NCI-H1436 (cell line): Measurements from ENCODE around the gene NDRG3.
"Not testable (repeated sequence)": the region's sequence is repeated elsewhere in the genome, so short reads cannot be mapped to it uniquely, and the experiment has no call there.

Experiments
- DNase-seq: peaks from one replicate; lab custom pipeline; 2025; lab: John Stamatoyannopoulos, UW

Gene NDRG3

DNA sequence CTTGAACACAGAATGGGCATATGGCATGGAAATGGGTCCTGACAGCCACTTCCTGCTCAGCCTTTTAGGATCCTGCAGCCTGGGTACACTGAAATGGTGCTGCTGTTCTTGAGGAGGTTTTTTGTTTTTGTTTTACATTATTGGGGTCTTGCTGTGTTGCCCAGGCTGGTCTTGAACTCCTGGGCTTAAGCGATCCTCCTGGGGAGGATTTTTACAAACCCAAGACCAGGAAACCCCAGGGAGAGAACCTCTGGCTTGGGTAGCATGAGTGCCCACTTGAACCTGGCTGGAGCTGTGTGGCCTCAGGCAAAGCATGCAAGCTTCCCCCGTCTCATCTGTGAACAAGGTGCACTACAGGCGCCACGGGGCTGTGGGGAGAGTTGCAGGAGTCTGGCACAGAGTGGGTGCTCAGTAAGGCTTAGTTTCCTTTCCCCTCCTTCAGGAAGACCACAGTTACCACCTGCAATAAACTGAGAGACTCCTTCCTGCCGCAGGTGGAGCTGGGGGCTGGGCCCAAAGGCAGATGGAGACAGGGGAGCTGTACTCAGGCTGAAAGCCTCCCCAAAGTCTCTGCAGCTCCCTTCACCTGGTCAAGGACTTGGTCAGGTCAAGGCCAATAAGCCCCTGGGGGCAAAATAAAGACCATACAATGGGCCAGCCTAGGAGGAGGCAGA is 101.7 kb downstream of the NDRG3 start:
- DNase-seq = no peak

GRCh38 chr20:36642136-36642535 is 103.8 kb downstream of the NDRG3 start:
- no peak for DNase-seq

- DNase-seq = no peak
Measured at GRCh38 chr20:36641506-36641843, 104.4 kb downstream of the NDRG3 start.

- DNase-seq = not testable (repeated sequence)
Measured at GRCh38 chr20:36638876-36639400, 107.0 kb downstream of the NDRG3 start.

DNA sequence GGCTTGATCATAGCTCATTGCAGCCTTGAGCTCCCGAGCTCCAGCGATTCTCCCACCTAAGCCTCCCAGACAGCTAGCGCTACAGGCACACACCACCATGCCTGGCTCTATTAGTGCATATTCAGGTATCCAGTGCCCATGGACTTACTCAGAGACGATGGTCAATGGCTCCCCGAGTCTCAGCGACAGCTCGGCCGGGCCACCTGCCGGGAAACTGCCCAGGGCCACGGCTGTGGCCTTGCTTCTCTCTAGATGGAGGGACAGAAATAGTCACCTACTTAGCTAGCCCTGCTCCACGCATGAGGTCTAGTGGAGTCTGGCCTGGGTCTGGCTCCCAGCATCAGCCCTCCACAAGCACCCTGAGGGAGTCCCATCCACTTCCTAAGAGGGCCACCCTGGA is 111.5 kb downstream of the NDRG3 start:
- DNase-seq = no peak

DNA sequence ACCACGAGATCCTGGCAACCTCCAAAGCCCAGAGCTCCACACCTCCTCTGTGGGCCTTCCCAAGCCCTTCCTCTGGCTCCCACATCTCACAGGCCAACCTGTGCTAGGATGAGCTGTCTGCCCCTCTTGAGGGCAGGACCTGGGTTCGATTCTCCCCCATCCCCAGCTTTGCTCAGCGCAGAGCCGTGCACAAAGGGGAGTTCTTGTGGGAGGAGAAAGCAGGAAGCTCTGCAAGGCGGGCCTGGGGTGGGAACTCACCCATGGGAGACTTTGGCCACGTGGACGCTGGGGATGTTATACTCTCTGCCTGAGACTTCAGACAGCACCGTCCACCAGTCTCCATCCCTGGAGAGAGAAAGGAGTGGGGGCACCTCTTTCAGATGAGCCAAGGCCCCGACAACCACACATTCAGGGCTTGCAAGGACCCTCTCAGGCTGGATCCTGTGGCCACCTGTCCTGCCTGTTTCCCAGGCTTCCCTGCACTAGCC is 112.6 kb downstream of the NDRG3 start:
- no peak for DNase-seq

DNA sequence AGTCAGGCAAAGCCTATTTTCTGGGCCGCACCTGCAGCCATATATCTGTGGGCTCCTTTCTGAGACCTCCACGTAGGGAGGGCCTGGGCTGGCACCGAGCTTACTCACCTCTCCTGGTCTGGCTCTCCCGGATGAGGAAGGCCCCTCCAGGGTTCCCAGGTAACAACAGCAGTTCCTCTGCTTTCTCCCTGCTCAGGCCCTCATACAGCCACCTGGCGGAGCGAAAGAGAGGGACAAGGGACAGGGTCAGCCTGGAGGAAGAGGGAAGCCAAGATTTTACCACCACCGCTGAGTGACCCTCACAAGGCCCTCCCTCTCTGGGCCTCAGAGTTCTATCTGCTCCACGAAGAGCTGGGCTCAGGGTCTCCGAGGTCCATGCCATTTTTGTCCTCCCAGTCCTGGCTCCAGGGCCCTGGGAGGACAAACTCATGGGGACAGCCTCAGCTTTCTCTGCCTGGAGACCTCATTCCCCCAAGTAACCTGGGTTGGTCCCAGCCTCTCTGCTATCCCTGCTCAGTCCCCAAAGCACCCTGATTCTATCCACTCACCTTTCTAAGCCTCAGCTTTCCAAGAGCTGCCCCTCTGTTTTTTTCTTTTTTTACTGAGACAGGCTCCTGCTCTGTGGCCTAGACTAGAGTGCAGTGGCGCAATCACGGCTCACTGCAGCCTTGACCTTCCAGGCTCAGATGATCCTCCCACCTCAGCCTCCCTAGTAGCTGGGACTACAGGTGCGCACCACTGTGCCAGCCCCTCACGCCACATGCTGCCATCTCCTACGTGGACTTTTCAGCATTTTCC is 113.2 kb downstream of the NDRG3 start:
- DNase-seq = no peak

DNA sequence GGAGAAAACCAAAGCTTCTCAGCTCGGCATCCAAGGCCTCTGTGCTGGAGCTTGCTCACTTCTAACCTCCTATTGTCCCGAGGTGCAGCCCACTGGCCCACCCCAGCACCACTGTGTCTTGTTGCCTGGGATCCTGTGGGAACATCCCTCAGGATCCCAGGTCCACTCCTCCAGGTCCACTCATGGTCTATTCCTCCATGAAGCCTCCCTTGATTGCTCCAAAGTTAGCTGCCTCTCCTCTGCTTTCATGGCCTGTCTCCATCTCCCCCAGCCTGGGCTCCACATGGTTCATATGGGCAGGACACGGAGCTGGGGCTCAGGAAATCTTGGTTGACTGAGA is 113.8 kb downstream of the NDRG3 start:
- DNase-seq = no peak

DNA sequence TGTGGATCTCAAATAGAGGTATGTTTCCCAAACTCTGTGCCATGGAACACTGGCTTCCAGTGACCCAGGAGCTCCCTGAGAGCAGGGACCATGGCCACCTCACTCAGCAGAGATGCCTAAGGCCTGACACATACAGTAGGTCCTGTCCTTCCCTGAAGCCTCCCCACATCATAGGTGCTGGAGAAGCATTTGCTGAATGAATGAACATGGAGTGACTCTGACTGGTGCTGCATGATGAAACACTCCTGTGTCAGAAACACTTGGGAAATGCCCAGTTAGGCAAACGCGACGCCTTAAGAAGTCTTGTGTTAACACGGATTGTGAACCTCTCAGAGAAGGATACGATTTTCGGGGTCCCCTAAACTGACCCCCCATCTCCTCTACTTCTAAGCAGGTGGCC is 114.2 kb downstream of the NDRG3 start:
- DNase-seq = no peak

GRCh38 chr20:36629719-36630681 is 115.9 kb downstream of the NDRG3 start:
- DNase-seq = no peak

DNA sequence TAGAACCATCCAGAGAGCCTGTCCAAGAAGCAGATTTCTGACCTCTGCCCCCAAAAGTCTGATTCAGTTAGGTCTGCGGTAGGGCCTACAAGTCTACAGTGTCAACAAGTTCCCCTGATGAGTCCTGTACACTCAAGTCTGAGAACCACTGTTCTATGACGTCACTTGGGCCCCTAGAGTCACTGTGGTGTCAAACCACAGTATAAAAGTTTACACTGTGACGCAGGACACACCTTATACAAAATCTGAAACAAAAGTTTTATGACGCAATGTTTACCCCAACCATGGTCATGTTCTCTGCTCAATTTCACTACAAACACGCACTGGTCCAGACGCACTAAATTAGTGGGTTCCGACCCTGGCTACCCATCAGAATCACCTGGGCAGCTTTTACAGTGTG is 117.8 kb downstream of the NDRG3 start:
- DNase-seq = no peak

DNA sequence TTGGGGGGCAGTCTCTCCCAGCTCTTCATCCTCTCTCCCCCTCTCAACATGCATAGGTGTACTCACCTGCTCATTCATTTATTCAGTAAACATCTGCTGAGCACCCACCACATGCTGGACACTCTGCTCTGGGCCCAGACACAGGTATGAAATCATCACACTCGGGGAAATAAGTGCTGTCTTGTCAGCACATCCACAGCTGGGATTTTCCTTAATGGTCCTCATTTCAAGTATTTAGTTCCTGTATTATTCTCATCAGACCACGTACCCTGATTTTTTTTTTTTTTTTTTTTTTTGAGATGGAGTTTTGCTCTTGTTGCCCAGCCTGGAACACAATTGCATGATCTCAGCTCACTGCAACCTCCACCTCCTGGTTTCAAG is 121.0 kb downstream of the NDRG3 start:
- DNase-seq = no peak

GRCh38 chr20:36624068-36624943 is 121.6 kb downstream of the NDRG3 start:
- DNase-seq = no peak

DNA sequence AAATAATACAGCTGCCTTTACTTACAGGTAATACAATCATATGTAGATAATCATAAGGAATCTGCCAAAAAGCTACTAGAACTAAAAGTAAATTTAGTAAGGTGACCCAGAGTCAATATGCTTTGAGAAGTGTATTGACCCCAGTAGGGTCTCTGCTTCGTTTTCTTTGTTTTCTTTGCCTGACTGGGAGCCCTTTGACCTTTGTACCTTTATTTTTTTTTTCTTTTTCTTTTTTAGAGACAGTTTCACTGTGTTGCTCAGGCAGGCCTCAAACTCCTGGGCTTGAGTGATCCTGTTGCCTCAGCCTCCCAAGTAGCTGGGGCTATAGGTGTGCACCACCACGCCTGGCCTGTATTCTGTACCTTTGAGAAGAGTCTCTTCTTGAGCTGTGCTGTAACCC is 122.4 kb downstream of the NDRG3 start:
- no peak for DNase-seq

- no peak for DNase-seq
Measured at GRCh38 chr20:36620917-36621316, 125.0 kb downstream of the NDRG3 start.

DNA sequence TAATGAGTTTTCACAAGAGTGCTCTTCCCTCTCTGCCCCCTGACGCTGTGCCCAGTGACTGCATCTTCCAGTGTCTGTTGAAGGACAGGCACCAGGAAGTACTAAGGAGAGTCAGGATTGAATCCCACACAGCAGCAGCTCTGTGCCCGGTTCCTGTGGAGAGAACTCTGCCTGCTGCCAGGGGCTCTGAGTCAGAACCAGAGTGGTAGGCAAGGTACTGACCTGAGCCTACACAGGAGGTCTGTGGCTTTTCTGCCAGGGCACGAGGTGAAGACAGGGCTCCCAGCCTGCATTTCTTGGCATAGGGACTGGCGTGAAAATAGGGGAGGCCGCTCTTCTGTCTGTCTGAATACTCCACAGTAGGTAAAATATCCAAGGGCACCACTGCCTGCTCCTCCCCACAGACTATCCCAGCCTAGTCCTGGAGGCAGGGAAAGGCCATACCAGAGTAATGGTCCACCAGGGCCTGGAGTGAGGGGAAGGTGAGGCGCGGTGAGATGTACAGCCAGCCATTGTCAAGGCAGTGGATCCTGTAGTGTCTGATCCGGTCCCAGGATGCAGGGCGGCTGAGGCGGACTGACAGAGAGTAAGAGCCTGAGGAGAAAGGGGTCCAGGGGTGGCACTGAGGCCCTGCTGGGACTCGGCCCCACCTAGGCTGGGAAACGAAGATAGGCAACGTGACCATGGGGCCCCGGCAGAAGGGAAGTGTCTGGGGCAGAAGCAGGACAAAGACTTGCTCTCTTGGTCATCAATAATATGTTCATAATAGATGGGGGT is 130.9 kb downstream of the NDRG3 start:
- no peak for DNase-seq

- no peak for DNase-seq
Measured at GRCh38 chr20:36613974-36614373, 131.9 kb downstream of the NDRG3 start.

DNA sequence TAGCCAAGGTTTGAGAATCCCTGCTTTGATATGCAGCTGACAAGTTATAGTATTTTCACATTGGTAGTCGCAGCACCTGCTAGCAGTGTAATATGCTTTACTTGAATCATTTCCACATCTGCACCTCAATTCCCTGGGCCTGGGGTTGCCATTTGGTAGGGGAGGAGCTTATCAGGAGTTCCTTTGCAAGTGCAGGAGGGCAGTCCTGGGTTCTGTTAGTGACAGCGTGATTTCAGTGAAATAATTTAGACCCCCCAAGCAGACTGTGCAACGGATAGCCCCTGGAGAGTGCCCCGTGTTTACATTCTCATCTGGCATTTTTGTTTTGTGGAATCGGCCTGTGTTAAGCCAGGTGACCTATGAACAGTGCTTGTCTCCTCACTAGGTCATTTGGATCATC is 134.3 kb downstream of the NDRG3 start:
- no peak for DNase-seq

DNA sequence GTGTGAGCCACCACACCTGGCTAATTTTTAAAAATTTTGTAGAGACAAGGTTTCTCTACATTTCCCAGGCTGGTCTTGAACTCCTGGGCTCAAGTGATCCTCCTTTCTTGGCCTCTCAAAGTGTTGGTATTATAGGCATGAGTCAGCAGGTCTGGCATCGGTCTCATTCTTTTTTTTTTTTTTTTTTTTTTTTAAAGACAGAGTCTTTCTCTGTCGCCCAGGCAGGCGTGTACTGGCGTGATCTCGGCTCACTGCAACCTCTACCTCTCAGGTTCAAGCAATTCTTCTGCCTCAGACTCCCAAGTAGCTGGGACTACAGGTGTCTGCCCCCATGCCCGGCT is 137.5 kb downstream of the NDRG3 start:
- not testable (repeated sequence) for DNase-seq

DNA sequence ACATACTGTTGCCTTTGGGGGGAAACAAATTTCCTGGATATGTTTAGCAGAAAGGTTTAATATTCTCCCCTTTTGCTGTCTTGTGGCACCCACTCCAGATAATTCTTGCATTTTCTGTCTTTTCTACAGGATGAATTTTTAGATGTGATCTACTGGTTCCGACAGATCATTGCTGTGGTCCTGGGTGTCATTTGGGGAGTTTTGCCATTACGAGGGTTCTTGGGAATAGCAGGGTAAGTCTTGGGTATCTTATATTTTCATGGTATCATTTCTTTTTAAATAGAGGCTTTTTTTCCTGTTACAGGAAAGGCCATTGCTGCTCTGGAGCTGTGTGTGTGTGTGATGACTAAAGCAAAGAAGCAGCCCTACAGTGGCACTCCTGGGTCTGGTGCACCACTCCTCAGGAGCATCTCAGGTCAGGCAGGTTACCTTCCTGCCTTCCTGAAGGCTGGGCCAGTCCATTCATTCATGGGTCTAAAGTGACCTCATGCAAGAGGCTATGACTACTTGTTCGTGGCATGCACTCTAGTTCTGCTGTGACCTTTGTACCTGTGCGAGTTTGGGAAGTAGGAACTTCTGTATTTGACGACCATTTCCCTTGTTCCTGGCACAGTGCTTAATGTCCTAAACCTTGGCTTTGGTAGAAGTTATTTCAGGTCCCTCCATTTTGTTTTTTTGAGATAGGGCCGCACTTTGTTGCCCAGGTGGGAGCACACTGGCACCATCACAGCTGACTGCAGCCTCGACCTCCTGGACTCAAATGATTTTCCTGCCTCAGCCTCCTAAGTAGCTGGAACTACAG is 138.1 kb downstream of the NDRG3 start:
- DNase-seq = no peak
